Measurements from ENCODE around the gene TESK2. TPM values are rescaled to one million over a fixed set of nuclear protein-coding genes. Genes with fewer than 3 reads are reported as not detected.

TESK2 gene
- total RNA-seq, 1 donor from 2014 or later, result 8.2 TPM

DNA sequence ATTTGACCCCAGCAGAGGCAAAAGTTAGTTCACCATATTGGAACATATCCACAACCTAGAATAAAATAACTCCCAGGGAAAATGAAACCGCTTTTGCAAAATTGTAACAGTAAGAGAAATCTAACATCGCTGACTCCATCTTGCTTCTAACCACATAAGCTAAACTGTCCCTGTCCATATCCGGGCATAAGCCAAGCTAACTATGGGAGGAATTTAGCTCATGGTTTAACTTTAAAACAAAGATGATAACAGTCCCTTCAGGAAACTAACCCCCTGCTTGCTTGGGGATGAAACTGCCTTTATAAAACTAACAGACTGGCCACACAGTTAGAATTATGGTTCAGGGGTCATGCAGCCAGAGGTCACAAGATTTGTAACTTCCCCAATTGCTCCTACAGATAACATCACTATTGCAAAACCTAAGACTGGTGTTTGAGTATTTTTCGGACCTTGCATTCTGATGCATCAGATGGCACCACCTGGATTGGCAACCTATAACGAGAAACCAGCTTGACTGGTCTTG is 46.3 kb downstream of the TESK2 start:
- DNase-seq (no peak), ATAC-seq (no peak)
- Histone ChIP-seq H3K9me3 (no peaks in the 10 kb centered on the region), H3K4me1 (no peaks in the 10 kb centered on the region), H3K27ac (no peak overlapping the region), H3K27me3 (ENCODE audit: low read depth) (no peaks in the 10 kb centered on the region), H3K4me3 (no peak overlapping the region), H3K36me3 (no peaks in the 10 kb centered on the region)
- intact Hi-C loops (cut with DNase I), result no loop called here
- TF ChIP-seq, protein P1, sequence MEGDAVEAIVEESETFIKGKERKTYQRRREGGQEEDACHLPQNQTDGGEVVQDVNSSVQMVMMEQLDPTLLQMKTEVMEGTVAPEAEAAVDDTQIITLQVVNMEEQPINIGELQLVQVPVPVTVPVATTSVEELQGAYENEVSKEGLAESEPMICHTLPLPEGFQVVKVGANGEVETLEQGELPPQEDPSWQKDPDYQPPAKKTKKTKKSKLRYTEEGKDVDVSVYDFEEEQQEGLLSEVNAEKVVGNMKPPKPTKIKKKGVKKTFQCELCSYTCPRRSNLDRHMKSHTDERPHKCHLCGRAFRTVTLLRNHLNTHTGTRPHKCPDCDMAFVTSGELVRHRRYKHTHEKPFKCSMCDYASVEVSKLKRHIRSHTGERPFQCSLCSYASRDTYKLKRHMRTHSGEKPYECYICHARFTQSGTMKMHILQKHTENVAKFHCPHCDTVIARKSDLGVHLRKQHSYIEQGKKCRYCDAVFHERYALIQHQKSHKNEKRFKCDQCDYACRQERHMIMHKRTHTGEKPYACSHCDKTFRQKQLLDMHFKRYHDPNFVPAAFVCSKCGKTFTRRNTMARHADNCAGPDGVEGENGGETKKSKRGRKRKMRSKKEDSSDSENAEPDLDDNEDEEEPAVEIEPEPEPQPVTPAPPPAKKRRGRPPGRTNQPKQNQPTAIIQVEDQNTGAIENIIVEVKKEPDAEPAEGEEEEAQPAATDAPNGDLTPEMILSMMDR (IDR thresholded peaks at IDR 0.05), result no peak

DNA sequence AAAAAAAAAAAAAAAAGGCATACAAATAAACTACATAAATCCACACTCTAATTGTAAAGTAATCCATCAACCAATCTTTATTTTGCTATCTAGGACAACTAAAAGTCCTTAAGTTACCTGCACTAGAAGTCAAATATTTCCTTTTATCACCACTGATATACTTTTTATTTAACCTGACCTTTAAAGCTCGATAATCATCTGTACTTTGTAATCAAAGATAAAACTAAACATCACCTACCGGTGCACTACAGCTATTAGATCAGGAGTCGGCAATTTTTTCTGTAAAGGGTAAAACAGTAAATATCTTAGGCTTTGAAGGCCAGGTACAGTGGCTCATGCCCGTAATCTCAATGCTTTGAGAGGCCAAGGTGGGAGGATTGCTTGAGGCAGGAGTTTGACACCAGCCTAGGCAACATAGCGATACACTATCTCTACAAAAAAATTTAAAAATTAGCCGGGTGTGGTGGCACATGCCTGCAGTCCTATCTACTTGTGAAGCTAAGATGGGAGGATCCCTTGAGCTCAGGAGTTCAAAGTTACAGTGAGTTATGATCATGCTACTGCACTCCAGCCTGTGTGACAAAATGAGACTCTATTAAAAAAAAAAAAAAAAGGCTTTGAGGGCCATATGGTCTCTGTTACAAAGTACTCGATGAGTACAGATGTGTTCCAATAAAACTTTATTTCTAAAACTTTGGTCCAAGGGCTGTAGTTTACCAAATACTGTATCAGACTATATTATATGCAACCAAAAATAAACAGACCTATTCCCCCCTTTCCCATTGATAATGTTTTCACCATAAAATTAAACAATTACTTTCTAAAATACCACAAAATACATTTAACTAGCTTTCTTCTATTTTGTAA is 47.1 kb downstream of the TESK2 start:
- Histone ChIP-seq H3K4me3 (no peak overlapping the region), H3K27me3 (ENCODE audit: low read depth) (no peaks in the 10 kb centered on the region), H3K36me3 (no peaks in the 10 kb centered on the region), H3K9me3 (no peaks in the 10 kb centered on the region), H3K4me1 (no peaks in the 10 kb centered on the region), H3K27ac (no peak overlapping the region)
- ATAC-seq (no peak), DNase-seq (no peak)
- intact Hi-C loops (cut with DNase I), result no loop called here
- TF ChIP-seq, protein P1 (IDR thresholded peaks at IDR 0.05), result no peak

DNA sequence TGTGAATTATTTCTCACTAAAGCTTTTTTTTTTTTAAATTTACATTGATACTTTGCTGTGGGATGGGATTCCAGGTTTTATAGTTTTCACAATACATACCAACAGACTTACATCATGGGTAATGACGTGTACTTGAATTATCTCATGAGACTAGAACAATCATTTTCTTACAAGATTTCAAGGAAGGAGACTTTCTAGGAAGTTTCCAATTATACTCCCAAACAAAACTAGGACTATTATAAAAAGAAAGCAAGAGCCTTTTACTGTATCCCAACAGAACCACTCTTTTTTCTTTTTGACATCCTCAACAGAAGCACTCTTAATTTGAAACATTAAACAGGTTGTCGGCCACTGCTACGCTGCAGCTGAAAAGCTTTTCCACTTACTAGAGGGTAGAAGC is 48.7 kb downstream of the TESK2 start:
- H3K4me3 ChIP-seq, result no peak overlapping the region
- intact Hi-C loops (cut with DNase I), result no loop called here
- H3K27ac ChIP-seq, result no peak overlapping the region
- no peaks in the 10 kb centered on the region for H3K36me3 ChIP-seq
- ATAC-seq, result no peak
- TF ChIP-seq, protein P1 (IDR thresholded peaks at IDR 0.05), result no peak
- H3K9me3 ChIP-seq, result no peaks in the 10 kb centered on the region
- DNase-seq, result no peak
- no peaks in the 10 kb centered on the region for H3K27me3 ChIP-seq (ENCODE audit: low read depth)
- no peaks in the 10 kb centered on the region for H3K4me1 ChIP-seq

DNA sequence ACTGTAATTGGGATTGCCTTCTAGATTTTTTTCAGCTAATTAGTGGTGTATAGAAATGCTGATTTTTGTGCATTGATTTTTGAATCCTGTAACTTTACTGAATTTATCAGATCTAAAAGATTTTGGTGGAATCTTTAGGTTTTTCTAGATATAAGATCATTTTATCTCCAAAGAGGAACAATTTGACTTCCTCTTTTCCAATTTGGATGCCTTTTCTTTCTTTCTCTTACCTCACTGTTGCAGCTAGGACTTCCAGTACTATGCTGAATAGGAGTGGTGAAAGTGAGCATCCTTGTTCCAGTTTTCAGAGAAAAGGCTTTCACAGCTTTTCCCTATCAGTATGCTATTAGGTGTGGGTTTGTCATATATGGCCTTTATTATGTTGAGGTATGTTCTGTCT is 53.6 kb downstream of the TESK2 start:
- Histone ChIP-seq H3K4me1 (no peaks in the 10 kb centered on the region), H3K27me3 (ENCODE audit: low read depth) (no peaks in the 10 kb centered on the region), H3K9me3 (no peaks in the 10 kb centered on the region), H3K36me3 (no peaks in the 10 kb centered on the region), H3K27ac (no peak overlapping the region), H3K4me3 (no peak overlapping the region)
- no peak for DNase-seq
- TF ChIP-seq, protein P1 (IDR thresholded peaks at IDR 0.05), result no peak
- intact Hi-C loops (cut with DNase I), result no loop called here
- ATAC-seq, result no peak

DNA sequence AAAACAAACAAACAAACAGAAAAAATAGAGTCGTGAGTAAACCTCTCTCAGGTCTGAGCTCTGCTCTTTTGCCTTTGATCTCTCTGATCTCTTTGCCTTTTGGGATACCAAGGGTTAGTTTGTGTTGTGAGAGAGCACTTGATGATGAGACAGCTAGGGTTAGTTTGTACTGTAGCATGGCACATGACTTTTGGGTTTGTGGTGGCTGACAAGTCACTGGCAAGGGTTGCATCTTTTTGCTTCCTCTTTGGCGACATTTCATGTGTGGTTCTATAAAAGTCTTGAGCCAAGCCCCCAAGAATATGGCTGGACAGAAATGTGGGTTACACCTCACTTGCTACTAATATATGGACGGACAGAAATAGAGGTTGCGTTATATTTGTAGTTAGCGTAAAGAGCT is 60.5 kb downstream of the TESK2 start:
- H3K4me1 ChIP-seq, result peaks cover 4% of the 10 kb centered on the region
- no peaks in the 10 kb centered on the region for H3K9me3 ChIP-seq
- no peak overlapping the region for H3K4me3 ChIP-seq
- no peaks in the 10 kb centered on the region for H3K27me3 ChIP-seq (ENCODE audit: low read depth)
- DNase-seq, result no peak
- no peak overlapping the region for H3K27ac ChIP-seq
- H3K36me3 ChIP-seq, result no peaks in the 10 kb centered on the region
- intact Hi-C loops (cut with DNase I), result no loop called here
- TF ChIP-seq, protein P1 (IDR thresholded peaks at IDR 0.05), result no peak
- ATAC-seq, result peak in 1 of 2 donors; percentile 30
